ENCODE data around the gene ZFAND3. TPM values are rescaled to one million over a fixed set of nuclear protein-coding genes. Genes with fewer than 3 reads are reported as not detected.

Gene ZFAND3
- total RNA-seq, 1 experiment from 2014 or later: 47.2 TPM

GRCh38 chr6:37858363-37858762 is 38.8 kb downstream of the ZFAND3 start:
- no peaks in the 10 kb centered on the region for H3K9me2 ChIP-seq (ENCODE audit: insufficient read depth)
- ATAC-seq (no peak), DNase-seq (ENCODE audit: low read depth, low spot score) (no peak)
- CTCF ChIA-PET: interaction anchor here (1.3 kb wide), 1 partner anchor 31 kb away, joined by 3 read pairs; no protein-coding TSS in a partner anchor
- H3K27ac ChIP-seq (ENCODE audit: low read depth, low read length): no peak overlapping the region
- 0 out of 2 replicates have a peak, but pooled peaks cover 4% of the 10 kb centered on the region for H4K20me1 ChIP-seq (ENCODE audit: insufficient read depth)
- POLR2A ChIA-PET: interaction anchor here (0.8 kb wide), 1 partner anchor 38 kb away, joined by 3 read pairs; no protein-coding TSS in a partner anchor
- BruUV-seq (replicated peaks): no TSS peak
- no peaks in the 10 kb centered on the region for H3K9me3 ChIP-seq (ENCODE audit: control insufficient read depth in 1 of 2, insufficient read depth in 1 of 2, low read depth in 1 of 2, low read length in 2 of 2)
- intact Hi-C loops (cut with micrococcal nuclease): no loop called here
- H3K36me3 ChIP-seq (ENCODE audit: control insufficient read depth in 1 of 2, insufficient read depth in 2 of 2, low read length in 2 of 2): no peaks in the 10 kb centered on the region
- no peak overlapping the region for H2AFZ ChIP-seq (ENCODE audit: low read depth, low read length, poor library complexity, severe bottlenecking)
- H3K9ac ChIP-seq (ENCODE audit: low read length): no peak overlapping the region
- H3K79me2 ChIP-seq (ENCODE audit: insufficient read depth, low read length): peaks cover 86% of the 10 kb centered on the region
- no peaks in the 10 kb centered on the region for H3K4me1 ChIP-seq (ENCODE audit: control insufficient read depth in 1 of 2, insufficient read depth in 2 of 2, low read length in 2 of 2)
- RAD21 ChIA-PET (ENCODE audit: low non-redundant PET in 1 of 2, low total read pairs in 2 of 2, uncharacterized antibody in 2 of 2, unreplicated experiment in 2 of 2): no interaction called here
- H3K4me2 ChIP-seq (ENCODE audit: low read length): no peak overlapping the region
- TF ChIP-seq CBX3 (IDR thresholded peaks at IDR 0.05; ENCODE audit: low read depth) (no peak), REST (IDR thresholded peaks at IDR 0.05; ENCODE audit: low read depth) (no peak), EZH2phosphoT487 (IDR thresholded peaks at IDR 0.05; ENCODE audit: borderline replicate concordance) (no peak), ATF3 (IDR thresholded peaks at IDR 0.05) (no peak), TCF7L2 (IDR thresholded peaks at IDR 0.05; ENCODE audit: borderline replicate concordance, extremely low read depth, insufficient read depth, insufficient read length) (no peak), ZFX (IDR thresholded peaks at IDR 0.05) (no peak), SIN3A (IDR thresholded peaks at IDR 0.05; ENCODE audit: low read depth) (no peak), SP1 (IDR thresholded peaks at IDR 0.05; ENCODE audit: low read depth) (no peak), CEBPB (IDR thresholded peaks at IDR 0.05; ENCODE audit: low read depth) (no peak), CTCF (IDR thresholded peaks at IDR 0.05 in 2 of 3, conservative IDR thresholded peaks at IDR 0.05 in 1 of 3; ENCODE audit: borderline replicate concordance in 1 of 3, insufficient read depth in 1 of 3, low read depth in 2 of 3, low read length in 2 of 3) (no peak), SRF (IDR thresholded peaks at IDR 0.05; ENCODE audit: low read depth) (no peak), MAX (IDR thresholded peaks at IDR 0.05) (no peak), ELF1 (IDR thresholded peaks at IDR 0.05; ENCODE audit: borderline replicate concordance, low read depth) (no peak), FOSL1 (IDR thresholded peaks at IDR 0.05; ENCODE audit: low read depth) (no peak)
- H3K4me3 ChIP-seq (replicated peaks in 1 of 2; ENCODE audit: low read depth in 1 of 2, low read length in 2 of 2): no peak overlapping the region
- H3K27me3 ChIP-seq (ENCODE audit: insufficient read depth, low read length): no peaks in the 10 kb centered on the region
